ENCODE data around the gene TRIM13.

DNA sequence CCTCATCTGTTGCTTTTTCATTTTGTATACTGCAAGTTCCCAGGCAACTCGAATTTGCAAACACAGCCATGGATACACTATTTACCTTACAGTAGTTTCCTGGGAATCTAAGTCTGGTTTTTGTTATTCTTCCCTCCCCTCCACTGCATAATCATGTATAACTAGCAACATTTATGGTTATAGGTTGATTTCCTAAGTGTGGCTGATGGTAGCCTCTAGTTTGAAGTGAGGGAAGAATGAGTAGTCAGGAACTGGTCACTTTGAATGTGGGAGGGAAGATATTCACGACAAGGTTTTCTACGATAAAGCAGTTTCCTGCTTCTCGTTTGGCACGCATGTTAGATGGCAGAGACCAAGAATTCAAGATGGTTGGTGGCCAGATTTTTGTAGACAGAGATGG is 18.4 kb downstream of the TRIM13 start, which contains the start of gene KCNRG:
- TF ChIP-seq POLR2AphosphoS5 (IDR thresholded peaks at IDR 0.05) (no peak), POLR2A (IDR thresholded peaks at IDR 0.05; ENCODE audit: low read depth) (no peak), EP300 (IDR thresholded peaks at IDR 0.05) (no peak)
- TF ChIP-seq, protein P1, sequence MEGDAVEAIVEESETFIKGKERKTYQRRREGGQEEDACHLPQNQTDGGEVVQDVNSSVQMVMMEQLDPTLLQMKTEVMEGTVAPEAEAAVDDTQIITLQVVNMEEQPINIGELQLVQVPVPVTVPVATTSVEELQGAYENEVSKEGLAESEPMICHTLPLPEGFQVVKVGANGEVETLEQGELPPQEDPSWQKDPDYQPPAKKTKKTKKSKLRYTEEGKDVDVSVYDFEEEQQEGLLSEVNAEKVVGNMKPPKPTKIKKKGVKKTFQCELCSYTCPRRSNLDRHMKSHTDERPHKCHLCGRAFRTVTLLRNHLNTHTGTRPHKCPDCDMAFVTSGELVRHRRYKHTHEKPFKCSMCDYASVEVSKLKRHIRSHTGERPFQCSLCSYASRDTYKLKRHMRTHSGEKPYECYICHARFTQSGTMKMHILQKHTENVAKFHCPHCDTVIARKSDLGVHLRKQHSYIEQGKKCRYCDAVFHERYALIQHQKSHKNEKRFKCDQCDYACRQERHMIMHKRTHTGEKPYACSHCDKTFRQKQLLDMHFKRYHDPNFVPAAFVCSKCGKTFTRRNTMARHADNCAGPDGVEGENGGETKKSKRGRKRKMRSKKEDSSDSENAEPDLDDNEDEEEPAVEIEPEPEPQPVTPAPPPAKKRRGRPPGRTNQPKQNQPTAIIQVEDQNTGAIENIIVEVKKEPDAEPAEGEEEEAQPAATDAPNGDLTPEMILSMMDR (IDR thresholded peaks at IDR 0.05), result no peak
